ENCODE data around the gene RAB23. TPM values are rescaled to one million over a fixed set of nuclear protein-coding genes. Genes with fewer than 3 reads are reported as not detected.

The RAB23 gene
- total and polyA plus RNA-seq, 2 donors (not counting 1 experiment from before 2014, with no cell fraction given) = 0.12 to 0.94 TPM

DNA sequence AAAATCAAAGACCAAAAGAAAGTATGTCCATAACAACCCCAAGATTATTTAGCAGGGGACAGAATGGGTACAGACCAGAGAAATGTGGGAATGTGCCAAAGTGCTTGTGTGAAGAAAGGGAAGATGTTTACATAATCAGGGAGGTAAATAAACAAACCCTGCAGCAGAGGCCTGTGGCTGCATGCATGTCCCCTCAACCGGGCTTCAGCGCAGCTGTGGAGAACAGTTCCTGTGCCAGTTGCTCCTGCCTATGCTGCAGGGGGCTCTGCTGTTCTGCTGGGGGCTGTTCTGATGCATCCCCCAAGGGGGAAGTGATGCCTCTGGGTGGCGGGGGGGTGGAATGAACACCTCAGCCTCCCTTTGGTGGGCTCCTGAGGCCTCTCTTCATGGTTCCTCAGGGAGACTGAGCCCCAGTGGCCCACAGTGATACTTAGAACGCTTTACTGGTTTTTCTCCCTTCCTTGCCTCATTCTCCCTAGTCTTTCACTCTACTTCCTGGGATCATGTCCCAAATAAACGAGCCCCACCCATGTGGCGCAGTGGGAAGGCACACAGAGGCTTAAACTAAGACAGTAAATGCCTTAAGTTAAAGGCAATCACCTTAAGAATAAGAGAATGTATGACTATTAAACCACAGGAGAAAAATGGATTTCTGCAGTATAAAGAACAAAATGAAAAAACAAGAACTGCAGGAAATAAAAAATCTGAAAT is 23.0 kb downstream of the RAB23 start:
- no peak overlapping the region for H3K4me3 ChIP-seq (ENCODE audit: control extremely low read depth in 1 of 5, extremely low read depth in 1 of 5, insufficient read depth in 1 of 5, low read depth in 2 of 5, low read length in 4 of 5)
- no peaks in the 10 kb centered on the region for H3K9me3 ChIP-seq (ENCODE audit: control extremely low read depth in 1 of 3, control insufficient read depth in 2 of 3, insufficient read depth in 1 of 3, low read length in 2 of 3)
- DNase-seq = no peak
- no peak overlapping the region for H3K27ac Mint-ChIP-seq
- WGBS (ENCODE audit: insufficient coverage) = 92% methylated on average over 4 of the region's 6 CpGs
- H3K4me3 Mint-ChIP-seq = no peak overlapping the region
- ChIA-PET CTCF (interaction anchor here (0.7 kb wide), 1 partner anchor 96 kb away, joined by 5 read pairs; no protein-coding TSS in a partner anchor), POLR2A (interaction anchor here (0.6 kb wide), 1 partner anchor 119 kb away, joined by 8 read pairs; no protein-coding TSS in a partner anchor)
- H3K4me1 ChIP-seq (ENCODE audit: control insufficient read depth in 2 of 2, insufficient read depth in 2 of 2, low read length in 2 of 2) = no peaks in the 10 kb centered on the region
- no peak overlapping the region for H2AFZ ChIP-seq (ENCODE audit: insufficient read depth, low read depth, low read length, poor library complexity, severe bottlenecking)
- H3K79me2 ChIP-seq (ENCODE audit: control insufficient read depth, insufficient read depth, low read length) = no peaks in the 10 kb centered on the region
- H3K36me3 ChIP-seq (replicated peaks in 1 of 2; ENCODE audit: control extremely low read depth in 1 of 2, control insufficient read depth in 1 of 2, extremely low read depth in 1 of 2, insufficient read depth in 2 of 2, low read length in 1 of 2) = no peaks in the 10 kb centered on the region
- no peaks in the 10 kb centered on the region for H3K4me1 Mint-ChIP-seq
- no peak overlapping the region for H3K27ac ChIP-seq (ENCODE audit: low read length in 2 of 2)
- H3K4me2 ChIP-seq (replicated peaks; ENCODE audit: low read depth, low read length, poor library complexity, severe bottlenecking) = no peak overlapping the region
- no peaks in the 10 kb centered on the region for H3K9me3 Mint-ChIP-seq (ENCODE audit: insufficient read depth)
- intact Hi-C loops (cut with micrococcal nuclease) = no loop called here
- ATAC-seq (ENCODE audit: low read depth) = no peak
- H4K20me1 ChIP-seq (ENCODE audit: control insufficient read depth, insufficient read depth, low read length, poor library complexity, severe bottlenecking) = no peaks in the 10 kb centered on the region
- H3K9ac ChIP-seq (ENCODE audit: low read length) = no peak overlapping the region
- TF ChIP-seq, protein P1, sequence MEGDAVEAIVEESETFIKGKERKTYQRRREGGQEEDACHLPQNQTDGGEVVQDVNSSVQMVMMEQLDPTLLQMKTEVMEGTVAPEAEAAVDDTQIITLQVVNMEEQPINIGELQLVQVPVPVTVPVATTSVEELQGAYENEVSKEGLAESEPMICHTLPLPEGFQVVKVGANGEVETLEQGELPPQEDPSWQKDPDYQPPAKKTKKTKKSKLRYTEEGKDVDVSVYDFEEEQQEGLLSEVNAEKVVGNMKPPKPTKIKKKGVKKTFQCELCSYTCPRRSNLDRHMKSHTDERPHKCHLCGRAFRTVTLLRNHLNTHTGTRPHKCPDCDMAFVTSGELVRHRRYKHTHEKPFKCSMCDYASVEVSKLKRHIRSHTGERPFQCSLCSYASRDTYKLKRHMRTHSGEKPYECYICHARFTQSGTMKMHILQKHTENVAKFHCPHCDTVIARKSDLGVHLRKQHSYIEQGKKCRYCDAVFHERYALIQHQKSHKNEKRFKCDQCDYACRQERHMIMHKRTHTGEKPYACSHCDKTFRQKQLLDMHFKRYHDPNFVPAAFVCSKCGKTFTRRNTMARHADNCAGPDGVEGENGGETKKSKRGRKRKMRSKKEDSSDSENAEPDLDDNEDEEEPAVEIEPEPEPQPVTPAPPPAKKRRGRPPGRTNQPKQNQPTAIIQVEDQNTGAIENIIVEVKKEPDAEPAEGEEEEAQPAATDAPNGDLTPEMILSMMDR (IDR thresholded peaks at IDR 0.05) = no peak
- no peak for TF ChIP-seq EZH2 (IDR thresholded peaks at IDR 0.05; ENCODE audit: borderline replicate concordance, insufficient read depth, low read depth, low read length, poor library complexity, severe bottlenecking)
- H3K27me3 ChIP-seq (replicated peaks in 1 of 4; ENCODE audit: control extremely low read depth in 1 of 4, control insufficient read depth in 3 of 4, insufficient read depth in 4 of 4, low read length in 3 of 4) = no peaks in the 10 kb centered on the region
- no peaks in the 10 kb centered on the region for H3K27me3 Mint-ChIP-seq

DNA sequence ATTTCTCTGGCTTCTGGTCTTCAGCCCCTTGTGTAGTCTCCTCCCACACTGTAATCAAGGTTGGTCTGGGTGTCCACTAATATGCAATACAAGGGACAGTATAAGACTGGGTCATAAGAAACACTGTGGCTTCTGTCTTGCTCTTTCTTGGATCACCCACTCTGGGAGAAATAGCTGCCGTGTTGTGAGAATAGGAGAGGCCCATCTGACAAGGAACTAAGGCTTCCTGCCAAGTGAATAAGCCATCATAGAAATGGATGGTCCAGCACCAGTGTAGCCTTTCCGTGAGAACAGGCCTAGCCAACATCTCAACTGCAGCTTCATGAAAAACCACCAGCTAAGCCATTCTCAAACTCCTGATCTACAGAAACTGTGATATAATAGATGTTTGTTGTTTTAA is 26.6 kb downstream of the RAB23 start:
- H3K27ac Mint-ChIP-seq = no peak overlapping the region
- ATAC-seq (ENCODE audit: low read depth) (no peak), DNase-seq (no peak)
- Histone ChIP-seq H3K36me3 (replicated peaks in 1 of 2; ENCODE audit: control extremely low read depth in 1 of 2, control insufficient read depth in 1 of 2, extremely low read depth in 1 of 2, insufficient read depth in 2 of 2, low read length in 1 of 2) (peaks cover 0 to 3% of the 10 kb centered on the region in 2 experiments), H3K4me1 (ENCODE audit: control insufficient read depth in 2 of 2, insufficient read depth in 2 of 2, low read length in 2 of 2) (no peaks in the 10 kb centered on the region), H3K4me3 (ENCODE audit: control extremely low read depth in 1 of 5, extremely low read depth in 1 of 5, insufficient read depth in 1 of 5, low read depth in 2 of 5, low read length in 4 of 5) (no peak overlapping the region), H3K27me3 (replicated peaks in 1 of 4; ENCODE audit: control extremely low read depth in 1 of 4, control insufficient read depth in 3 of 4, insufficient read depth in 4 of 4, low read length in 3 of 4) (no peaks in the 10 kb centered on the region), H3K9me3 (ENCODE audit: control extremely low read depth in 1 of 3, control insufficient read depth in 2 of 3, insufficient read depth in 1 of 3, low read length in 2 of 3) (no peaks in the 10 kb centered on the region), H2AFZ (ENCODE audit: insufficient read depth, low read depth, low read length, poor library complexity, severe bottlenecking) (no peak overlapping the region), H3K27ac (ENCODE audit: low read length in 2 of 2) (no peak overlapping the region), H3K9ac (ENCODE audit: low read length) (no peak overlapping the region), H4K20me1 (ENCODE audit: control insufficient read depth, insufficient read depth, low read length, poor library complexity, severe bottlenecking) (no peaks in the 10 kb centered on the region), H3K4me2 (replicated peaks; ENCODE audit: low read depth, low read length, poor library complexity, severe bottlenecking) (no peak overlapping the region), H3K79me2 (ENCODE audit: control insufficient read depth, insufficient read depth, low read length) (no peaks in the 10 kb centered on the region)
- no peaks in the 10 kb centered on the region for H3K9me3 Mint-ChIP-seq (ENCODE audit: insufficient read depth)
- intact Hi-C loops (cut with micrococcal nuclease) = no loop called here
- ChIA-PET POLR2A (no interaction called here), CTCF (no interaction called here)
- TF ChIP-seq EZH2 (IDR thresholded peaks at IDR 0.05; ENCODE audit: borderline replicate concordance, insufficient read depth, low read depth, low read length, poor library complexity, severe bottlenecking) = no peak
- TF ChIP-seq, protein P1 (IDR thresholded peaks at IDR 0.05) = no peak
- 100% methylated on average over 1 of the region's 2 CpGs for WGBS (ENCODE audit: insufficient coverage)
- no peaks in the 10 kb centered on the region for H3K4me1 Mint-ChIP-seq
- H3K27me3 Mint-ChIP-seq = no peaks in the 10 kb centered on the region
- no peak overlapping the region for H3K4me3 Mint-ChIP-seq
